Astrocyte (in vitro differentiated cells and primary cell): ENCODE measurements around the gene PSMG4. TPM values are rescaled to one million over a fixed set of nuclear protein-coding genes. Genes with fewer than 3 reads are reported as not detected.

ENCODE experiments used
- DNase-seq: peaks from one replicate; pipeline ENCODE4 v3.0.0-alpha.2; 2010; ENCODE audit warnings: low read depth
- FAIRE-seq: peaks from 2 replicates; lab custom pipeline; 2011; peaks lifted over from hg19 to GRCh38; lab: Jason Lieb, UNC
- H2AFZ ChIP-seq: 2 replicates; pipeline ENCODE4 v1.6.0; 2012; ENCODE audit warnings: low read depth, low read length, inconsistent platforms
- H3K27ac ChIP-seq: 2 replicates; pipeline ENCODE4 v1.5.1; 2011; ENCODE audit warnings: low read depth, low read length, inconsistent platforms
- H3K27me3 ChIP-seq: 2 replicates; pipeline ENCODE4 v1.6.0; 2011; ENCODE audit warnings: low read length, inconsistent platforms; ENCODE audit not compliant: insufficient read depth
- H3K36me3 ChIP-seq: 2 replicates; pipeline ENCODE4 v1.5.1; 2011; ENCODE audit warnings: low read length, inconsistent platforms; ENCODE audit not compliant: insufficient read depth
- H3K4me1 ChIP-seq: 2 replicates; pipeline ENCODE4 v1.5.1; 2011; ENCODE audit warnings: low read length, inconsistent platforms; ENCODE audit not compliant: insufficient read depth
- H3K4me2 ChIP-seq: 2 replicates; pipeline ENCODE4 v1.6.0; 2012; ENCODE audit warnings: low read length, inconsistent platforms
- H3K4me3 ChIP-seq: 2 replicates; pipeline ENCODE4 v1.5.1; 2011; ENCODE audit warnings: low read depth, mild to moderate bottlenecking, low read length, inconsistent platforms; ENCODE audit not compliant: insufficient read depth
- H3K79me2 ChIP-seq: 2 replicates; pipeline ENCODE4 v1.6.0; 2012; ENCODE audit warnings: mild to moderate bottlenecking, low read length, inconsistent platforms; ENCODE audit not compliant: insufficient read depth
- H3K9ac ChIP-seq: 2 replicates; pipeline ENCODE4 v1.6.0; 2012; ENCODE audit warnings: mild to moderate bottlenecking, low read length, inconsistent platforms
- H3K9me3 ChIP-seq: 2 replicates; pipeline ENCODE4 v1.5.1; 2012; ENCODE audit warnings: low read depth, mild to moderate bottlenecking, low read length, inconsistent platforms; ENCODE audit not compliant: insufficient read depth
- H4K20me1 ChIP-seq: 2 replicates; pipeline ENCODE4 v1.6.0; 2012; ENCODE audit warnings: low read length, inconsistent platforms; ENCODE audit not compliant: insufficient read depth
- H3K27ac Mint-ChIP-seq: one replicate; pipeline ENCODE4 v1.8.0; 2021; ENCODE audit warnings: mild to moderate bottlenecking, mixed read lengths; ENCODE audit not compliant: unreplicated experiment
- H3K27me3 Mint-ChIP-seq: one replicate; pipeline ENCODE4 v1.8.0; 2021; ENCODE audit warnings: low read depth, mixed read lengths; ENCODE audit not compliant: unreplicated experiment
- H3K36me3 Mint-ChIP-seq: one replicate; pipeline ENCODE4 v1.8.0; 2021; ENCODE audit warnings: low read depth, mixed read lengths; ENCODE audit not compliant: unreplicated experiment
- H3K4me1 Mint-ChIP-seq: one replicate; pipeline ENCODE4 v1.8.0; 2021; ENCODE audit warnings: low read depth, mixed read lengths; ENCODE audit not compliant: unreplicated experiment
- H3K4me3 Mint-ChIP-seq: one replicate; pipeline ENCODE4 v1.8.0; 2021; ENCODE audit warnings: mild to moderate bottlenecking, moderate library complexity, mixed read lengths; ENCODE audit not compliant: unreplicated experiment
- H3K9me3 Mint-ChIP-seq: one replicate; pipeline ENCODE4 v1.8.0; 2021; ENCODE audit warnings: mild to moderate bottlenecking, mixed read lengths; ENCODE audit not compliant: unreplicated experiment
- EZH2 ChIP-seq: IDR thresholded peaks from 2 replicates; pipeline ENCODE4 v1.6.1; 2012; ENCODE audit warnings: mild to moderate bottlenecking, low read length, inconsistent platforms; ENCODE audit not compliant: insufficient read depth
- total RNA-seq: library from RNA; stranded (reverse); gene quantifications from 2 replicates; pipeline ENCODE4 v1.2.1, GENCODE V29; 2021
- TF ChIP-seq, protein P1 (sequence below): IDR thresholded peaks from 2 replicates; pipeline ENCODE4 v1.5.1; 2011; ENCODE audit warnings: low read depth, mild to moderate bottlenecking, inconsistent platforms, low read length, moderate library complexity; ENCODE audit not compliant: insufficient read depth

The PSMG4 gene
- total RNA-seq, 1 donor from 2014 or later = 23.4 TPM

DNA sequence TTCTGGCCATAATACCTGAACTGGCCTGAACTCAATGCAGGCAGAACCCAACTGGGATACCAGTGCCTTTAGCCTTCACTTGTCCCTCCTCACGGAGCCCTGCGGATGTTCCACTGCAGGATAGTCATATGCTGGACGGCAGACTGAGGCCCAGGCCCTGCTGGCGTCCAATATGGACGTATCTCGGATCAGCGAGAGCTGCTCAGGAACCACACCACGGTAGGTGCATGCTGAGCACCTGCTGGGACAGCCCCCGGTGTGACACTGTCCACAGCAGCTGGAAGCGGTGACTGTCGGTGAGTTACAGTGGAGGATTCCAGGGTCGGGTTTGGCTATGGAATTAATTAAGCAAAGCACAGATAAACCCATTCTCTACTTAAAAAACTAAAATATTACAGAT, 48.7 kb downstream of the PSMG4 start:
- no peak overlapping the region for H3K27ac ChIP-seq
- no peak for FAIRE-seq
- Mint-ChIP-seq H3K36me3 (peaks cover 7% of the 10 kb centered on the region), H3K4me1 (no peaks in the 10 kb centered on the region), H3K4me3 (no peak overlapping the region), H3K27ac (no peak overlapping the region), H3K9me3 (peaks cover 14% of the 10 kb centered on the region), H3K27me3 (peaks cover 3% of the 10 kb centered on the region)
- no peak overlapping the region for H3K9ac ChIP-seq
- H3K79me2 ChIP-seq = no peaks in the 10 kb centered on the region
- no peaks in the 10 kb centered on the region for H3K27me3 ChIP-seq
- no peaks in the 10 kb centered on the region for H4K20me1 ChIP-seq
- no peaks in the 10 kb centered on the region for H3K36me3 ChIP-seq
- H3K4me1 ChIP-seq = no peaks in the 10 kb centered on the region
- TF ChIP-seq, protein P1, sequence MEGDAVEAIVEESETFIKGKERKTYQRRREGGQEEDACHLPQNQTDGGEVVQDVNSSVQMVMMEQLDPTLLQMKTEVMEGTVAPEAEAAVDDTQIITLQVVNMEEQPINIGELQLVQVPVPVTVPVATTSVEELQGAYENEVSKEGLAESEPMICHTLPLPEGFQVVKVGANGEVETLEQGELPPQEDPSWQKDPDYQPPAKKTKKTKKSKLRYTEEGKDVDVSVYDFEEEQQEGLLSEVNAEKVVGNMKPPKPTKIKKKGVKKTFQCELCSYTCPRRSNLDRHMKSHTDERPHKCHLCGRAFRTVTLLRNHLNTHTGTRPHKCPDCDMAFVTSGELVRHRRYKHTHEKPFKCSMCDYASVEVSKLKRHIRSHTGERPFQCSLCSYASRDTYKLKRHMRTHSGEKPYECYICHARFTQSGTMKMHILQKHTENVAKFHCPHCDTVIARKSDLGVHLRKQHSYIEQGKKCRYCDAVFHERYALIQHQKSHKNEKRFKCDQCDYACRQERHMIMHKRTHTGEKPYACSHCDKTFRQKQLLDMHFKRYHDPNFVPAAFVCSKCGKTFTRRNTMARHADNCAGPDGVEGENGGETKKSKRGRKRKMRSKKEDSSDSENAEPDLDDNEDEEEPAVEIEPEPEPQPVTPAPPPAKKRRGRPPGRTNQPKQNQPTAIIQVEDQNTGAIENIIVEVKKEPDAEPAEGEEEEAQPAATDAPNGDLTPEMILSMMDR = no peak
- no peak for TF ChIP-seq EZH2
- H3K4me2 ChIP-seq = no peak overlapping the region
- DNase-seq = no peak
- H3K9me3 ChIP-seq = peaks cover 4% of the 10 kb centered on the region
- H2AFZ ChIP-seq = no peak overlapping the region
- no peak overlapping the region for H3K4me3 ChIP-seq

- Mint-ChIP-seq H3K27me3 (peaks cover 6% of the 10 kb centered on the region), H3K27ac (no peak overlapping the region), H3K9me3 (peaks cover 14% of the 10 kb centered on the region), H3K4me1 (no peaks in the 10 kb centered on the region), H3K36me3 (peaks cover 7% of the 10 kb centered on the region), H3K4me3 (no peak overlapping the region)
- Histone ChIP-seq H3K27me3 (no peaks in the 10 kb centered on the region), H3K4me3 (no peak overlapping the region), H3K27ac (no peak overlapping the region), H3K36me3 (no peaks in the 10 kb centered on the region), H3K9me3 (peaks cover 4% of the 10 kb centered on the region), H3K4me2 (no peak overlapping the region), H3K79me2 (no peaks in the 10 kb centered on the region), H3K4me1 (no peaks in the 10 kb centered on the region), H2AFZ (no peak overlapping the region), H3K9ac (no peak overlapping the region), H4K20me1 (no peaks in the 10 kb centered on the region)
- DNase-seq (no peak), FAIRE-seq (no peak)
- TF ChIP-seq, protein P1 = no peak
- TF ChIP-seq EZH2 = no peak
Observed at GRCh38 chr6:3308106-3308505, 49.4 kb downstream of the PSMG4 start.

GRCh38 chr6:3309391-3310050, 50.8 kb downstream of the PSMG4 start:
- no peaks in the 10 kb centered on the region for H3K4me1 Mint-ChIP-seq
- no peaks in the 10 kb centered on the region for H4K20me1 ChIP-seq
- no peaks in the 10 kb centered on the region for H3K27me3 ChIP-seq
- H3K36me3 Mint-ChIP-seq = peaks cover 7% of the 10 kb centered on the region
- no peaks in the 10 kb centered on the region for H3K79me2 ChIP-seq
- no peak overlapping the region for H3K9ac ChIP-seq
- peaks cover 13% of the 10 kb centered on the region for H3K9me3 Mint-ChIP-seq
- no peaks in the 10 kb centered on the region for H3K4me1 ChIP-seq
- H3K9me3 ChIP-seq = peaks cover 4% of the 10 kb centered on the region
- DNase-seq (no peak), FAIRE-seq (no peak)
- no peak overlapping the region for H3K4me3 Mint-ChIP-seq
- H3K36me3 ChIP-seq = no peaks in the 10 kb centered on the region
- no peak overlapping the region for H2AFZ ChIP-seq
- H3K27ac Mint-ChIP-seq = no peak overlapping the region
- no peak overlapping the region for H3K4me3 ChIP-seq
- no peak overlapping the region for H3K27ac ChIP-seq
- no peak overlapping the region for H3K4me2 ChIP-seq
- peaks cover 6% of the 10 kb centered on the region for H3K27me3 Mint-ChIP-seq
- TF ChIP-seq, protein P1 = no peak
- no peak for TF ChIP-seq EZH2
